Upper lobe of left lung (tissue), 4 donors: ENCODE results near the gene ADCY9.
"Not testable (repeated sequence)": the region's sequence is repeated elsewhere in the genome, so short reads cannot be mapped to it uniquely, and the experiment has no call there.

Experiments
- CTCF ChIP-seq, 6 experiments: fragments of 450-650 bp in 4 of 6; fragments of 200-600 bp in 2 of 6; sonication (generic) in 2 of 6; IDR thresholded peaks; one replicate each; pipeline ENCODE4 v1.5.1; 2016 to 2019; ENCODE audit warnings: antibody characterized with exemption in 6 of 6
- POLR2A ChIP-seq, 4 donors: fragments of 450-650 bp; IDR thresholded peaks; one replicate each; pipeline ENCODE4 v1.5.1; 2016 to 2017; ENCODE audit warnings: antibody characterized with exemption in 4 of 4, mild to moderate bottlenecking in 2 of 4
- POLR2AphosphoS5 ChIP-seq, 2 donors: sonication (generic); formaldehyde crosslinking; IDR thresholded peaks; one replicate each; pipeline ENCODE4 v1.5.1; 2017; ENCODE audit warnings: antibody characterized with exemption in 2 of 2

DNA sequence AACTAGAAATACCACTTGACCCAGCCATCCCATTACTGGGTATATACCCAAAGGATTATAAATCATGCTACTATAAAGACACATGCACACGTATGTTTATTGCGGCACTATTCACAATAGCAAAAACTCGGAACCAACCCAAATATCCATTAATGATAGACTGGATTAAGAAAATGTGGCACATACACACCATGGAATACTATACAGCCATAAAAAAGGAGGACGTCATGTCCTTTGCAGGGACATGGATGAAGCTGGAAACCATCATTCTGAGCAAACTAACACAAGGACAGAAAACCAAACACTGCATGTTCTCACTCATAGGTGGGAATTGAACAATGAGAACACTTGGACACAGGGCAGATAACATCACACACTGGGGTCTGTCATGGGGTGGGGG, 174.1 kb downstream of the ADCY9 start:
- not testable (repeated sequence) for TF ChIP-seq CTCF, POLR2A, POLR2AphosphoS5 (IDR thresholded peaks at IDR 0.05)
